SK-N-SH (cell line): Measurements from ENCODE around the gene GRAMD2B.

Source experiments
- CTCF ChIP-seq: fragments of 200-600 bp; sonication (generic); IDR thresholded peaks from 2 replicates; pipeline ENCODE4 v1.6.1; 2017; ENCODE audit warnings: antibody characterized with exemption, mild to moderate bottlenecking, moderate library complexity
- MAX ChIP-seq: IDR thresholded peaks from 2 replicates; pipeline ENCODE4 v1.4.0; 2012; ENCODE audit warnings: low read depth
- RAD21 ChIP-seq: IDR thresholded peaks from 2 replicates; pipeline ENCODE4 v1.6.1; 2012; ENCODE audit warnings: mild to moderate bottlenecking, low read length
- RFX5 ChIP-seq: IDR thresholded peaks from 2 replicates; pipeline ENCODE4 v1.6.1; 2012; ENCODE audit warnings: mild to moderate bottlenecking, improper control_type of control experiment, low read length
- TAF1 ChIP-seq: IDR thresholded peaks from 2 replicates; pipeline ENCODE4 v1.6.1; 2012; ENCODE audit warnings: low read depth, mild to moderate bottlenecking, low read length, moderate library complexity, borderline replicate concordance
- TCF12 ChIP-seq: IDR thresholded peaks from 2 replicates; pipeline ENCODE4 v1.4.0; 2012
- USF1 ChIP-seq: IDR thresholded peaks from 2 replicates; pipeline ENCODE4 v1.4.0; 2012; ENCODE audit warnings: low read depth, borderline replicate concordance
- YY1 ChIP-seq: IDR thresholded peaks from 2 replicates; pipeline ENCODE4 v1.4.0; 2012; ENCODE audit warnings: low read depth, mild to moderate bottlenecking

GRCh38 chr5:126535856-126536545, 112.8 kb downstream of the GRAMD2B start:
- TF ChIP-seq MAX (no peak), CTCF (no peak), TCF12 (no peak), TAF1 (no peak), YY1 (no peak), USF1 (no peak), RFX5 (no peak), RAD21 (no peak)
